Thyroid gland (tissue), 4 donors: Measurements from ENCODE around the gene CTTNBP2NL.

ENCODE experiments used
- CTCF ChIP-seq, 6 experiments: fragments of 200-600 bp in 3 of 6; fragments of 450-650 bp in 3 of 6; sonication (generic) in 3 of 6; IDR thresholded peaks; one replicate each; pipeline ENCODE4 v1.5.1; 2016 to 2019; ENCODE audit warnings: antibody characterized with exemption in 6 of 6, mild to moderate bottlenecking in 2 of 6, inconsistent platforms in 1 of 6, moderate library complexity in 1 of 6
- POLR2A ChIP-seq, 2 donors: fragments of 450-650 bp; IDR thresholded peaks; one replicate each; pipeline ENCODE4 v1.6.1; 2017; ENCODE audit warnings: antibody characterized with exemption in 2 of 2, mild to moderate bottlenecking in 2 of 2, moderate library complexity in 1 of 2

- no peak for TF ChIP-seq CTCF (IDR thresholded peaks at IDR 0.05)
- TF ChIP-seq POLR2A (IDR thresholded peaks at IDR 0.05): no peak
These were observed 113.7 kb downstream of the CTTNBP2NL start for GRCh38 chr1:112509660-112510178.
